ENCODE measurements around the gene CDK16.

DNA sequence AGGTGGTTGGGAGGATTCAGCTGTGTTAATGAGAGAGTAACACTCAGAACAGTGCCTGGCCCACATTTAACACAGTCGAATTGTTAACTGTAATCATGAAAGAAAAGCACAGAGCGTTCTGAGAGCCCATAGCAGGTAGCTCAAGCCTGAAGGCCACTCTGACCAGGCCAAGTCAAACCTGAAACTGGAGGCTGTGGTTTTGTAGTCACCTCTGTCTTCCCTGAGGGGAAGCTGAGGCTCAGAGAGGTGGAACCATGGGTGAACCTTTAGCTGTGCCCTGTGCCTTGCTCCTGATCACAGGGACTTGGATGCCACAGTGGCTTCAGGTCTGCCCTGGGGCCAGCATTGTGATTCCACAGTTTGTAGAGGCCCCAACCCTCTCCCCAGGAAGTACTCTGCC lies 41.4 kb upstream of the CDK16 start:
- TF ChIP-seq EWSR1 (IDR thresholded peaks at IDR 0.05; ENCODE audit: borderline replicate concordance, low read depth, partially characterized antibody) (no peak), POLR2AphosphoS5 (IDR thresholded peaks at IDR 0.05; ENCODE audit: control insufficient read depth, insufficient read depth, low read depth, low read length) (no peak), BRCA1 (IDR thresholded peaks at IDR 0.05) (no peak), BRCA1 (CRISPR knock-in tag; IDR thresholded peaks at IDR 0.05) (no peak), IRF2 (CRISPR knock-in tag; IDR thresholded peaks at IDR 0.05) (no peak), EZH2 (IDR thresholded peaks at IDR 0.05; ENCODE audit: borderline replicate concordance, low read depth, low read length) (no peak), ZNF212 (CRISPR knock-in tag; IDR thresholded peaks at IDR 0.05) (no peak), ZNF274 (IDR thresholded peaks at IDR 0.05; ENCODE audit: borderline replicate concordance, low read depth, low read length) (no peak)
- TF ChIP-seq, protein P1, sequence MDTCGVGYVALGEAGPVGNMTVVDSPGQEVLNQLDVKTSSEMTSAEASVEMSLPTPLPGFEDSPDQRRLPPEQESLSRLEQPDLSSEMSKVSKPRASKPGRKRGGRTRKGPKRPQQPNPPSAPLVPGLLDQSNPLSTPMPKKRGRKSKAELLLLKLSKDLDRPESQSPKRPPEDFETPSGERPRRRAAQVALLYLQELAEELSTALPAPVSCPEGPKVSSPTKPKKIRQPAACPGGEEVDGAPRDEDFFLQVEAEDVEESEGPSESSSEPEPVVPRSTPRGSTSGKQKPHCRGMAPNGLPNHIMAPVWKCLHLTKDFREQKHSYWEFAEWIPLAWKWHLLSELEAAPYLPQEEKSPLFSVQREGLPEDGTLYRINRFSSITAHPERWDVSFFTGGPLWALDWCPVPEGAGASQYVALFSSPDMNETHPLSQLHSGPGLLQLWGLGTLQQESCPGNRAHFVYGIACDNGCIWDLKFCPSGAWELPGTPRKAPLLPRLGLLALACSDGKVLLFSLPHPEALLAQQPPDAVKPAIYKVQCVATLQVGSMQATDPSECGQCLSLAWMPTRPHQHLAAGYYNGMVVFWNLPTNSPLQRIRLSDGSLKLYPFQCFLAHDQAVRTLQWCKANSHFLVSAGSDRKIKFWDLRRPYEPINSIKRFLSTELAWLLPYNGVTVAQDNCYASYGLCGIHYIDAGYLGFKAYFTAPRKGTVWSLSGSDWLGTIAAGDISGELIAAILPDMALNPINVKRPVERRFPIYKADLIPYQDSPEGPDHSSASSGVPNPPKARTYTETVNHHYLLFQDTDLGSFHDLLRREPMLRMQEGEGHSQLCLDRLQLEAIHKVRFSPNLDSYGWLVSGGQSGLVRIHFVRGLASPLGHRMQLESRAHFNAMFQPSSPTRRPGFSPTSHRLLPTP (IDR thresholded peaks at IDR 0.05; ENCODE audit: borderline replicate concordance, extremely low read depth, insufficient read length): no peak
- TF ChIP-seq, protein P2, sequence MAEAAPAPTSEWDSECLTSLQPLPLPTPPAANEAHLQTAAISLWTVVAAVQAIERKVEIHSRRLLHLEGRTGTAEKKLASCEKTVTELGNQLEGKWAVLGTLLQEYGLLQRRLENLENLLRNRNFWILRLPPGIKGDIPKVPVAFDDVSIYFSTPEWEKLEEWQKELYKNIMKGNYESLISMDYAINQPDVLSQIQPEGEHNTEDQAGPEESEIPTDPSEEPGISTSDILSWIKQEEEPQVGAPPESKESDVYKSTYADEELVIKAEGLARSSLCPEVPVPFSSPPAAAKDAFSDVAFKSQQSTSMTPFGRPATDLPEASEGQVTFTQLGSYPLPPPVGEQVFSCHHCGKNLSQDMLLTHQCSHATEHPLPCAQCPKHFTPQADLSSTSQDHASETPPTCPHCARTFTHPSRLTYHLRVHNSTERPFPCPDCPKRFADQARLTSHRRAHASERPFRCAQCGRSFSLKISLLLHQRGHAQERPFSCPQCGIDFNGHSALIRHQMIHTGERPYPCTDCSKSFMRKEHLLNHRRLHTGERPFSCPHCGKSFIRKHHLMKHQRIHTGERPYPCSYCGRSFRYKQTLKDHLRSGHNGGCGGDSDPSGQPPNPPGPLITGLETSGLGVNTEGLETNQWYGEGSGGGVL (CRISPR knock-in tag; IDR thresholded peaks at IDR 0.05): no peak
- TF ChIP-seq, protein P3, sequence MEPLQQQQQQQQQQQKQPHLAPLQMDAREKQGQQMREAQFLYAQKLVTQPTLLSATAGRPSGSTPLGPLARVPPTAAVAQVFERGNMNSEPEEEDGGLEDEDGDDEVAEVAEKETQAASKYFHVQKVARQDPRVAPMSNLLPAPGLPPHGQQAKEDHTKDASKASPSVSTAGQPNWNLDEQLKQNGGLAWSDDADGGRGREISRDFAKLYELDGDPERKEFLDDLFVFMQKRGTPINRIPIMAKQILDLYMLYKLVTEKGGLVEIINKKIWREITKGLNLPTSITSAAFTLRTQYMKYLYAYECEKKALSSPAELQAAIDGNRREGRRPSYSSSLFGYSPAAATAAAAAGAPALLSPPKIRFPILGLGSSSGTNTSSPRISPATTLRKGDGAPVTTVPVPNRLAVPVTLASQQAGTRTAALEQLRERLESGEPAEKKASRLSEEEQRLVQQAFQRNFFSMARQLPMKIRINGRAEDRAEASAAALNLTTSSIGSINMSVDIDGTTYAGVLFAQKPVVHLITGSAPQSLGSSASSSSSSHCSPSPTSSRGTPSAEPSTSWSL (CRISPR knock-in tag; IDR thresholded peaks at IDR 0.05; ENCODE audit: borderline replicate concordance): no peak
